Fibroblast of the aortic adventitia (primary cell): ENCODE results near the gene UCN. TPM values are rescaled to one million over a fixed set of nuclear protein-coding genes. Genes with fewer than 3 reads are reported as not detected.

Experiments
- DNase-seq: peaks from one replicate; pipeline ENCODE4 v3.0.0-alpha.2; 2010; ENCODE audit warnings: low read depth
- H3K4me3 ChIP-seq: 2 replicates; pipeline ENCODE4 v1.5.1; 2011; ENCODE audit warnings: low read depth, mild to moderate bottlenecking, control low read depth, low read length, moderate library complexity
- total RNA-seq: library from RNA; depleted of rRNA; stranded (reverse); fragments of >200 nt; gene quantifications from 2 replicates; pipeline ENCODE4 v1.2.3, GENCODE V29; 2012; ENCODE audit warnings: low replicate concordance
- TF ChIP-seq, protein P1 (sequence below): IDR thresholded peaks from 2 replicates; pipeline ENCODE4 v1.5.1; 2011; ENCODE audit warnings: mild to moderate bottlenecking, low read length, control low read depth, inconsistent platforms; ENCODE audit not compliant: insufficient read depth

The UCN gene
- total RNA-seq, 1 donor = 0.27 TPM

DNA sequence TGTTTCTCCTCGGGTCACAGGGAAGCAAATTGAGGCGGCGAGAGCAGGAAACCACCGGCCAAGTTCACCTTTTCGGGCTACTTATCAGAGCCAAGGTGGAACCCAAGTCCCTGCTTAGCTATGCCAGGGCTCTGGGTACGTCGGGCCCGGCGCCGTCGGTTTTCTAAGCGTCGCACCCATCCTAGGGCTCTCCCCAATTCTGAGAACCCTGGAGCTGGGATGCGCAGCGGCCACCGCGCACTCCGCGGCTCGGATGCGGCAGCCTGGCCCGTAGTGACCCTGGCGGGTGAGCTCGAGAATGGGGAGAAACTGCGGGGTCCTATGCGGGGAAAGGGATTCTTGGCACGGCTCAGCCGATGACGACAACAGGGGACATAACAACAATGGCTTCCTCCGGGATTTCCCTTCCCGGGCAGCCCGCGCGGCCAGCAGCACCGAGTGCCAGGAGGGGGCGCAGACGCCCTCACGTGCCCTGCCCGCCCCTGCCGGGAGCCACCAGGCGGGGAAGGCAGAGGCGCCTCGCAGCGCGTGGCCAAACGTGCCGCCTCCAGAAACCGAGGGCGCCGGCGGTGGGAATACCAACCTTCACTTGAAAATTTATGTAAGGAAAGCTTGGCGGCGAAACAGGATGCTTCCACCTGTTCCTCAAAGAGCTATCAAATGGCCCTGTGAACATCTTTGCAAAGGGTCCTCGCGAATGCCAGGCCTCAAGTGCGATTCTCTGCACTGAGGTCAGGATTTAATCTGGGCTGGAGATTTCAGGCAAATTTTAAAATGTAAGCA is 43.3 kb downstream of the UCN start:
- TF ChIP-seq, protein P1, sequence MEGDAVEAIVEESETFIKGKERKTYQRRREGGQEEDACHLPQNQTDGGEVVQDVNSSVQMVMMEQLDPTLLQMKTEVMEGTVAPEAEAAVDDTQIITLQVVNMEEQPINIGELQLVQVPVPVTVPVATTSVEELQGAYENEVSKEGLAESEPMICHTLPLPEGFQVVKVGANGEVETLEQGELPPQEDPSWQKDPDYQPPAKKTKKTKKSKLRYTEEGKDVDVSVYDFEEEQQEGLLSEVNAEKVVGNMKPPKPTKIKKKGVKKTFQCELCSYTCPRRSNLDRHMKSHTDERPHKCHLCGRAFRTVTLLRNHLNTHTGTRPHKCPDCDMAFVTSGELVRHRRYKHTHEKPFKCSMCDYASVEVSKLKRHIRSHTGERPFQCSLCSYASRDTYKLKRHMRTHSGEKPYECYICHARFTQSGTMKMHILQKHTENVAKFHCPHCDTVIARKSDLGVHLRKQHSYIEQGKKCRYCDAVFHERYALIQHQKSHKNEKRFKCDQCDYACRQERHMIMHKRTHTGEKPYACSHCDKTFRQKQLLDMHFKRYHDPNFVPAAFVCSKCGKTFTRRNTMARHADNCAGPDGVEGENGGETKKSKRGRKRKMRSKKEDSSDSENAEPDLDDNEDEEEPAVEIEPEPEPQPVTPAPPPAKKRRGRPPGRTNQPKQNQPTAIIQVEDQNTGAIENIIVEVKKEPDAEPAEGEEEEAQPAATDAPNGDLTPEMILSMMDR = peak; percentile 24
- DNase-seq = no peak
- H3K4me3 ChIP-seq = no peak overlapping the region

DNA sequence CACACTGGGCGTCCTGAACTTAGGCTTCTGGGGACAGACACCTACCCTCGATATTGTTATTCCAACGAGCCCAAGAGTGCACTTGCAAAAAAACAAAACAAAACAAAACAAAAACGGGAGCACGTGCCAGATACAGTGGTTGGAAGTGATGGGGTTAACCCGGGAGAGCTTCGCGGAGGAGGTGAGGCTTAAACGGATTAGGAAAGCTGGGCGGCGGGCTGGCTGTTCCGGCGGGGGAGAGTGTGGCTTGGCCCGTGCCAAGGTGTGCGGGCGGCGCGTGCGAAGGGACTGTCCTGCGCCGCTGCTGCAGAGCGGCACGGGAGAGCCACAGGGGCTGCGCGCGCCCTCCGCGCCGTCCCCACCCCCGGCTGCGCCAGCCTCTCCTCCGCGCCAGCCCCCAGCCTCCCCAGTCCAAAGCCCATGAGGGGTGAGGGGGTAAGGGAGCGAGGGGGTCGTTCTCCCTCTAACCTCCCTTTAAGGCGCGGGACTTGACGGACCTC is 43.9 kb downstream of the UCN start:
- H3K4me3 ChIP-seq = no peak overlapping the region
- TF ChIP-seq, protein P1 = no peak
- DNase-seq = no peak

DNA sequence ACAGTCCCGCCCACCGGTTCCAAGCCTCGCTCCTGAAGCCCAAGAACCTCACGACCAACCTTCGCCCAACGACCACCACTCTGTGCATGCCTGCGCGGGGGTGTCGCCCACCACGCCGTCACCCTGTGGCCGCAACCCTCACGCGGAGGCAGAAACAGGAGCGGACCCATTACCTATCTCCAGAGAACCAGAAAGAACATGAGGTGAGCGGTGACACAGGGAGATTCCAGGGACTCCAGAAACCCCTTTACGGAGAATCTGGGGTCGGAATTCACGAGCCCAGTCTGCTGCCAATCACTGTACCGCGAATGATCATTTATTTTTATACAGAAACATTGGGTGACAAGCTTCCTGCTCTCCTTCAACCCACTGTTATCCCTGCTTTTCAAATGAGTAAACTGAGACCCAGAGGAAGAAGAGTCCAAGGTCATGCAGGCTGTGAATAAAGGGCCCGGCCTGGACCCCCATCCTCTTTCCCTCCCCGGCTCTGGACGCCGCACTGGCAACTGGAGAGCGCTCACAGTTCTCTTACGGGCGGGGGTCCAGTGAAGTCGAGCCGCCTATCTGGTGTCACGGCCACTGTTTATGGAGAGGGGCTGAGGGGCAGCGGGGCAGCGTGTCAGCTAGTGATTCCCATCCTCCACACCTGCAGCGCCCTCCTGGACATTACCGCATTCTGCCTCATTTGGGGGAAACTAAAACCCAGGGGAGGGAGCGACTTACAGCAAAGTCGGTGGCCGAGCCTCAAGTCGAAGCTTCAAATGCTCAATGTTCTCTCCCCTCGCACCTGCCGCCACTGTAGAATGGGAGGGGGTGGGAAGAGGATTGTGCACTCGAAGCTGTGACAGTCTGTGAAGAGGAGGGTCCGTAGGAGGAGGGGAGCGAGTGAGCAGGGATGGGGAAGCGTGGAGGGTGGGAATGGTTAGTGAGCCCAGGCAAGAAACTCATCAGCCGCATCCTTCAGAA is 44.7 kb downstream of the UCN start:
- H3K4me3 ChIP-seq = peak overlapping the region; percentile 54
- TF ChIP-seq, protein P1 = no peak

DNA sequence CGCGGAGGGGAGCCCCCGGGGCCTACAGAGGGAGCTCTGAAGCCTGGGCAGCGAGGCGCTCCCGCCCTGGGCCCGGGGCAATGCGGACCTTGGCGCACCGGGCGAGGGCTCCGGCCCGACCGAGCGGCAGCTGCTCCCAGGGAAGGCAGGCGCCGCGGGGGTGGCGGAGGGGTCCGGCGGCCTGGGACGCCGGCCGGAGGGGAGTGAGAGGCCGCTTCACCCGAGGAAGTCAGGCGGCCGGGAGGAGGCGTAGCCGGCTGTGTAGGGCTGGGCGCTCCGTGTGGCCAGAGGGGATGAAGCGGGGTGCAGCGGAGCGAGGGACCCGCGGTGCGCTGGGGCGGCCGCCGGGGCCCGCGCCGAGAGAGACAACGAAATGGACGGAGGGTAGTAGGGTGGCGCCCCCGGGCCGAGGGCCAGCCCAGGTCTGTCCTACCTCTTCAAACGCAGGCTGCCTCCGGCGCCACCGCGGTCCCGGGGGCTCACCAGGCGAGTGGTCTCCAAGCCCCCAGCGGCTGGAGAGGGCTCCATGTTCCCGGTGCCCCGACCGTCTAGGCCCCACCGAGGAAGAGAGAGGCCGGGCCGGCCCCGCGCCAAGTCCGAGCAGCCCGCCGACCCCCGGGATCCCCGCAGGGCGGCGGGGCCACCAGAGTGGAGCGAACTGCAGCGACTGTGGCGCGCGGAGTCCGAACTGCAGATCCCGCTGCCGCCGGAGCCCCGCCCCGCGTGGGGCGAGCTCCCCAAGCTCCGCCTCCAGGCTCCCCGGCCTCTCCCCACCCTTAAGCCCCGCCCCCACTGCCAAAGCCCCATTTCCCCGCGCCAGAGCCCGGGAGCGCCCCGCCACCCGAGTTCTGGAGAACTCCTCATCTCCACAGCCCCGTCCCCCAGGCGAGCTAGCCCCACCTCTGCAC is 45.6 kb downstream of the UCN start, which contains the start of gene SLC30A3:
Gene SLC30A3, minus strand, starts transcription at position 669 of the 908 bp plus-strand sequence. Its CDS starts 141 bp downstream, at position 528.
- TF ChIP-seq, protein P1 = no peak
- no peak for DNase-seq
- peak within 1 kb of the TSS; percentile 54 for H3K4me3 ChIP-seq

More for the DNA sequence above, 44.7 kb downstream of the UCN start:
- no peak for DNase-seq

DNA sequence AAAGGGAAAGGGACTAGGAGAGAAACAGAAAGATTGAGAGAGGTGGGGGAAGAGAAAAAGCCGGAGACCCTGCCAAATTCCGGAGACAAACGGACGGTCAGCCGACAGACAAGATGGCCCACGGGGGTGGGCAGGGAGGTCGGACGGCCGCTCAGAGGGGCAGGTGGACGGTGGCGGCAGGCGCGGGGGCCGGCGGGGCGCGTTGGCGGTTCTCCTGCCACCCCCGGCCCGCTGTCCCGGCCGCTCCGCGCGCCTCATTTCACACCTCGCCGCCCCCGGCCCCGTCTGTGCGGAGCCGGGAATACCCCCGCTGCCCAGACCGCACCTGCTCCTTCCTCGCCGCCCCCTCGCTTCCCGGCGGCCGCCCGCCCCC is 46.3 kb downstream of the UCN start:
- TF ChIP-seq, protein P1 = no peak
- no peak for DNase-seq
- no peak overlapping the region for H3K4me3 ChIP-seq
